Endothelial cell of umbilical vein (primary cell): Measurements from ENCODE around the gene ATP1B1. TPM values are rescaled to one million over a fixed set of nuclear protein-coding genes. Genes with fewer than 3 reads are reported as not detected.

Experiments used
- BruUV-seq: library from RNA; stranded (reverse); fragments of 400-500 nt; replicated peaks from 2 replicates; lab custom pipeline; 2021; lab: Mats Ljungman, UMichigan
- CTCF ChIA-PET: fragments of 300-600, 350-600 bp; sonication (Branson Sonifier 250); formaldehyde crosslinking; loops from one replicate; lab custom pipeline; 2021; ENCODE audit warnings: antibody characterized with exemption, inconsistent platforms; lab: Charles Lee
- POLR2A ChIA-PET: fragments of 300-600, 350-600 bp; sonication (Branson Sonifier 250); formaldehyde crosslinking; loops from one replicate; lab custom pipeline; 2021; ENCODE audit warnings: antibody characterized with exemption, inconsistent platforms; lab: Charles Lee
- DNase-seq: peaks from one replicate; pipeline ENCODE4 v3.0.0-alpha.2; 2011; ENCODE audit warnings: low read depth, low spot score
- FAIRE-seq: peaks from 2 replicates; lab custom pipeline; 2011; peaks lifted over from hg19 to GRCh38; lab: Jason Lieb, UNC
- H2AFZ ChIP-seq: 2 replicates; pipeline ENCODE4 v1.6.0; 2012; ENCODE audit warnings: low read depth, low read length, control low read depth, inconsistent platforms
- H3K27ac ChIP-seq: 2 replicates; pipeline ENCODE4 v1.5.1; 2011; ENCODE audit warnings: low read depth, mild to moderate bottlenecking, control low read depth, low read length, moderate library complexity; ENCODE audit not compliant: insufficient read depth
- H3K27me3 ChIP-seq, 2 experiments: 2 replicates each; pipeline versions ENCODE4 v1.6.0 to v1.6.1; 2011; ENCODE audit warnings: low read length in 2 of 2, mixed read lengths in 1 of 2; ENCODE audit not compliant: control insufficient read depth in 2 of 2, insufficient read depth in 2 of 2
- H3K36me3 ChIP-seq, 2 experiments: 2 replicates in 1 of 2; 3 replicates in 1 of 2; pipeline ENCODE4 v1.5.1; 2011; ENCODE audit warnings: low read length in 2 of 2, mild to moderate bottlenecking in 1 of 2, moderate library complexity in 1 of 2; ENCODE audit not compliant: control insufficient read depth in 2 of 2, insufficient read depth in 2 of 2; ENCODE audit errors: extremely low read depth in 1 of 2
- H3K4me1 ChIP-seq: 3 replicates; pipeline ENCODE4 v1.5.1; 2011; ENCODE audit warnings: mild to moderate bottlenecking, low read length; ENCODE audit not compliant: control insufficient read depth, insufficient read depth; ENCODE audit errors: extremely low read depth
- H3K4me2 ChIP-seq: 2 replicates; pipeline ENCODE4 v1.6.1; 2011; ENCODE audit warnings: low read length, control low read depth, mixed read lengths; ENCODE audit not compliant: insufficient read depth
- H3K4me3 ChIP-seq, 3 experiments: fragments of 200-600 bp in 1 of 3; sonication (generic), shearing (Covaris generic) in 1 of 3; replicated peaks in 1 of 3; 2 replicates each; pipeline ENCODE4 v1.5.1; 2011 to 2016; ENCODE audit warnings: control low read depth in 3 of 3, low read length in 3 of 3, mild to moderate bottlenecking in 2 of 3, inconsistent platforms in 1 of 3, low read depth in 1 of 3, moderate library complexity in 1 of 3; ENCODE audit not compliant: insufficient read depth in 1 of 3
- H3K79me2 ChIP-seq: 2 replicates; pipeline ENCODE4 v1.6.0; 2012; ENCODE audit warnings: low read length, inconsistent platforms; ENCODE audit not compliant: control insufficient read depth, insufficient read depth
- H3K9ac ChIP-seq: replicated peaks from 2 replicates; pipeline ENCODE3; 2011; ENCODE audit warnings: low read length, control low read depth; ENCODE audit not compliant: insufficient read depth; ENCODE audit errors: extremely low read depth
- H3K9me1 ChIP-seq: replicated peaks from 3 replicates; pipeline ENCODE4 v1.6.0; 2011; ENCODE audit warnings: mild to moderate bottlenecking, low read length; ENCODE audit not compliant: control insufficient read depth, insufficient read depth; ENCODE audit errors: extremely low read depth
- H3K9me3 ChIP-seq: replicated peaks from 2 replicates; pipeline ENCODE4 v1.5.1; 2012; ENCODE audit warnings: low read length, inconsistent platforms; ENCODE audit not compliant: control insufficient read depth, insufficient read depth
- H4K20me1 ChIP-seq: replicated peaks from 2 replicates; pipeline ENCODE3; 2011; ENCODE audit warnings: mild to moderate bottlenecking, low read length; ENCODE audit not compliant: control insufficient read depth, insufficient read depth; ENCODE audit errors: extremely low read depth
- CTCF ChIP-seq, 2 donors: IDR thresholded peaks; 1 replicate in 1 of 2; 2 replicates in 1 of 2; pipeline ENCODE4 v1.5.1; 2011; ENCODE audit warnings: low read length in 2 of 2, mild to moderate bottlenecking in 2 of 2, moderate library complexity in 2 of 2, control low read depth in 1 of 2, inconsistent platforms in 1 of 2, low read depth in 1 of 2; ENCODE audit not compliant: insufficient read depth in 1 of 2; ENCODE audit errors: extremely low read depth in 1 of 2
- EZH2 ChIP-seq: IDR thresholded peaks from 2 replicates; pipeline ENCODE4 v1.6.1; 2012; ENCODE audit warnings: borderline replicate concordance, low read depth, mild to moderate bottlenecking, moderate library complexity, low read length, inconsistent platforms; ENCODE audit not compliant: severe bottlenecking
- FOS ChIP-seq: IDR thresholded peaks from 2 replicates; pipeline ENCODE4 v1.6.1; 2011; ENCODE audit warnings: mild to moderate bottlenecking, low read length, moderate library complexity, borderline replicate concordance; ENCODE audit not compliant: insufficient read depth
- GATA2 ChIP-seq: IDR thresholded peaks from 2 replicates; pipeline ENCODE4 v1.7.0; 2011; ENCODE audit warnings: low read depth, mild to moderate bottlenecking, moderate library complexity, mixed read lengths, low read length; ENCODE audit not compliant: insufficient read length, insufficient read depth
- JUN ChIP-seq: IDR thresholded peaks from 2 replicates; pipeline ENCODE4 v1.6.1; 2011; ENCODE audit warnings: borderline replicate concordance, low read depth; ENCODE audit not compliant: insufficient read length, insufficient read depth
- MAX ChIP-seq: IDR thresholded peaks from 2 replicates; pipeline ENCODE4 v1.6.1; 2011; ENCODE audit not compliant: insufficient read depth, insufficient read length
- MYC ChIP-seq: IDR thresholded peaks from one replicate; pipeline ENCODE4 v1.6.1; 2011; ENCODE audit warnings: mild to moderate bottlenecking, low read depth, low read length
- POLR2A ChIP-seq: IDR thresholded peaks from 2 replicates; pipeline ENCODE4 v1.6.1; 2012; ENCODE audit warnings: low read depth, mild to moderate bottlenecking, control low read depth, low read length
- POLR2AphosphoS5 ChIP-seq: IDR thresholded peaks from 2 replicates; pipeline ENCODE4 v1.6.1; 2012; ENCODE audit warnings: low read depth, mild to moderate bottlenecking, control low read depth, low read length, moderate library complexity; ENCODE audit not compliant: insufficient read depth
- dilution Hi-C: fragments of 300-500 bp; cut with MboI; formaldehyde crosslinking; loops from one replicate; pipeline ENCODE4 v1.15.0; 2019; ENCODE audit warnings: low sequenced_read_pairs; ENCODE audit not compliant: extremely low pct_ligation_motif_present
- intact Hi-C: fragments of 100-400 bp; cut with micrococcal nuclease; formaldehyde crosslinking; loops from one replicate; pipeline ENCODE4 v1.10.0; 2022
- polyA plus RNA-seq, 4 experiments: library from polyadenylated mRNA; depleted of rRNA in 3 of 4; stranded (reverse) in 3 of 4; unstranded in 1 of 4; fragments of >200 nt; gene quantifications; 2 replicates each; pipeline versions ENCODE4 v1.2.1 to v1.2.3, GENCODE V29; 2011 to 2012; ENCODE audit warnings: missing spikeins in 1 of 4
- total RNA-seq: library from RNA; stranded (reverse); gene quantifications from 2 replicates; pipeline ENCODE4 v1.2.3, GENCODE V29; 2021

Gene ATP1B1
- total and polyA plus RNA-seq, 2 donors (not counting 3 experiments of a cell fraction or from before 2014, with no cell fraction given), result 14.3 to 56.1 TPM

- Histone ChIP-seq H3K9me1 (no peaks in the 10 kb centered on the region), H3K36me3 (no peaks in the 10 kb centered on the region), H3K4me3 (no peak overlapping the region), H2AFZ (no peak overlapping the region), H4K20me1 (no peaks in the 10 kb centered on the region), H3K4me2 (no peak overlapping the region), H3K27me3 (no peaks in the 10 kb centered on the region), H3K79me2 (peaks cover 48% of the 10 kb centered on the region), H3K9me3 (no peaks in the 10 kb centered on the region), H3K4me1 (peaks cover 36% of the 10 kb centered on the region), H3K9ac (no peak overlapping the region), H3K27ac (no peak overlapping the region)
- CTCF ChIA-PET, result interaction anchor here (1.2 to 1.7 kb wide), 2 partner anchors 11 to 211 kb away, joined by 3 to 5 read pairs; no protein-coding TSS in a partner anchor
- POLR2A ChIA-PET, result interaction anchor here (0.7 kb wide), 1 partner anchor 31 kb away, joined by 4 read pairs; no protein-coding TSS in a partner anchor
- DNase-seq (no peak), FAIRE-seq (no peak)
- intact Hi-C loops (loop anchor here (10.0 kb wide), 2 partner anchors 679 to 891 kb away; partner anchors contain the start of genes METTL18 and SFT2D2), dilution Hi-C loops (no loop called here)
- BruUV-seq, result no TSS peak
- no peak for TF ChIP-seq POLR2AphosphoS5
- TF ChIP-seq MYC, result no peak
- TF ChIP-seq EZH2, result no peak
- no peak for TF ChIP-seq MAX
- TF ChIP-seq GATA2, result no peak
- TF ChIP-seq JUN, result no peak
Measured at GRCh38 chr1:169115891-169116585, 9.5 kb downstream of the ATP1B1 start.

GRCh38 chr1:169117014-169117413 lies 10.5 kb downstream of the ATP1B1 start:
- DNase-seq (no peak), FAIRE-seq (no peak)
- Histone ChIP-seq H3K4me3 (no peak overlapping the region), H4K20me1 (no peaks in the 10 kb centered on the region), H3K9ac (no peak overlapping the region), H3K4me2 (no peak overlapping the region), H3K27ac (no peak overlapping the region), H3K36me3 (no peaks in the 10 kb centered on the region), H3K27me3 (no peaks in the 10 kb centered on the region), H3K9me3 (no peaks in the 10 kb centered on the region), H3K79me2 (peaks cover 49% of the 10 kb centered on the region), H2AFZ (no peak overlapping the region), H3K9me1 (no peaks in the 10 kb centered on the region), H3K4me1 (peaks cover 27% of the 10 kb centered on the region)
- POLR2A ChIA-PET, result interaction anchor here (1.3 kb wide), 1 partner anchor 11 kb away, joined by 4 read pairs; the partner anchor contains the start of gene ATP1B1
- no TSS peak for BruUV-seq
- CTCF ChIA-PET, result interaction anchor here (0.9 to 2.2 kb wide), 5 partner anchors 10 to 232 kb away, joined by 3 to 12 read pairs (median 4); no protein-coding TSS in a partner anchor
- dilution Hi-C loops (no loop called here), intact Hi-C loops (loop anchor here (10.0 kb wide), 2 partner anchors 678 to 892 kb away; partner anchors contain the start of genes METTL18 and SFT2D2)
- no peak for TF ChIP-seq MAX
- no peak for TF ChIP-seq FOS
- no peak for TF ChIP-seq POLR2AphosphoS5
- no peak for TF ChIP-seq GATA2
- no peak for TF ChIP-seq CTCF (IDR thresholded peaks at IDR 0.05; ENCODE audit: extremely low read depth in 1 of 2, insufficient read depth in 1 of 2, low read depth in 1 of 2, low read length in 2 of 2)
- TF ChIP-seq JUN, result no peak
- no peak for TF ChIP-seq EZH2
- TF ChIP-seq POLR2A, result no peak
- TF ChIP-seq MYC, result no peak
